IMR-90 (cell line): Measurements from ENCODE around the gene GSG1L.

Experiments used
- BHLHE40 ChIP-seq: fragments of 150-350 bp; IDR thresholded peaks from 2 replicates; pipeline ENCODE4 v1.6.1; 2016; ENCODE audit warnings: mild to moderate bottlenecking, low read depth, low read length
- MAFK ChIP-seq: IDR thresholded peaks from 2 replicates; pipeline ENCODE4 v1.6.1; 2012; ENCODE audit warnings: low read depth, low read length, improper control_type of control experiment
- POLR2A ChIP-seq: IDR thresholded peaks from 2 replicates; pipeline ENCODE4 v1.6.1; 2012; ENCODE audit warnings: mild to moderate bottlenecking, low read depth, low read length
- TF ChIP-seq, protein P1 (sequence below): conservative IDR thresholded peaks from 2 replicates; pipeline ENCODE4 v1.5.1; 2012; ENCODE audit warnings: mild to moderate bottlenecking, low read depth, low read length, improper control_type of control experiment

DNA sequence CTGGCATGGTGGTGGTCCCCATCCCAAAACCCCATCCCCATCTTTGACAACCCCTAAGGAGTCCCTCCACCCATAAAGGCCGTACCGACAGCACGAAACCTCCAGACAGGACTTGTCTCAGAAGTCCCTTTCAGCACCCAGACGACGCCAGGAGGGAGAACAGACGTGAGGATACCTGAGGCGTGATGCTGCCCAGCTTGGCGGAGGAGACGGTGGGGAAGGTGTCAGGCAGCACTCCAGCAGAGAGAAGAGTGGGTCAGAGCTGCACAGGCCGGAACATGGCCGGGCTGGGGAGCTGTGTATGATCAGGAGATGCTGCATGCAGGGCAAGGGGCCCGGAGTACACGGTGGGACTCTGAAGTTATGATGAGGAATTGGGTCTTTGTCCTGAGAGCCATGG is 244.2 kb downstream of the GSG1L start:
- TF ChIP-seq POLR2A: no peak
- TF ChIP-seq, protein P1, sequence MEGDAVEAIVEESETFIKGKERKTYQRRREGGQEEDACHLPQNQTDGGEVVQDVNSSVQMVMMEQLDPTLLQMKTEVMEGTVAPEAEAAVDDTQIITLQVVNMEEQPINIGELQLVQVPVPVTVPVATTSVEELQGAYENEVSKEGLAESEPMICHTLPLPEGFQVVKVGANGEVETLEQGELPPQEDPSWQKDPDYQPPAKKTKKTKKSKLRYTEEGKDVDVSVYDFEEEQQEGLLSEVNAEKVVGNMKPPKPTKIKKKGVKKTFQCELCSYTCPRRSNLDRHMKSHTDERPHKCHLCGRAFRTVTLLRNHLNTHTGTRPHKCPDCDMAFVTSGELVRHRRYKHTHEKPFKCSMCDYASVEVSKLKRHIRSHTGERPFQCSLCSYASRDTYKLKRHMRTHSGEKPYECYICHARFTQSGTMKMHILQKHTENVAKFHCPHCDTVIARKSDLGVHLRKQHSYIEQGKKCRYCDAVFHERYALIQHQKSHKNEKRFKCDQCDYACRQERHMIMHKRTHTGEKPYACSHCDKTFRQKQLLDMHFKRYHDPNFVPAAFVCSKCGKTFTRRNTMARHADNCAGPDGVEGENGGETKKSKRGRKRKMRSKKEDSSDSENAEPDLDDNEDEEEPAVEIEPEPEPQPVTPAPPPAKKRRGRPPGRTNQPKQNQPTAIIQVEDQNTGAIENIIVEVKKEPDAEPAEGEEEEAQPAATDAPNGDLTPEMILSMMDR: no peak
- no peak for TF ChIP-seq BHLHE40
- TF ChIP-seq MAFK: no peak
